ENCODE results near the gene PTPN1.

The PTPN1 gene

DNA sequence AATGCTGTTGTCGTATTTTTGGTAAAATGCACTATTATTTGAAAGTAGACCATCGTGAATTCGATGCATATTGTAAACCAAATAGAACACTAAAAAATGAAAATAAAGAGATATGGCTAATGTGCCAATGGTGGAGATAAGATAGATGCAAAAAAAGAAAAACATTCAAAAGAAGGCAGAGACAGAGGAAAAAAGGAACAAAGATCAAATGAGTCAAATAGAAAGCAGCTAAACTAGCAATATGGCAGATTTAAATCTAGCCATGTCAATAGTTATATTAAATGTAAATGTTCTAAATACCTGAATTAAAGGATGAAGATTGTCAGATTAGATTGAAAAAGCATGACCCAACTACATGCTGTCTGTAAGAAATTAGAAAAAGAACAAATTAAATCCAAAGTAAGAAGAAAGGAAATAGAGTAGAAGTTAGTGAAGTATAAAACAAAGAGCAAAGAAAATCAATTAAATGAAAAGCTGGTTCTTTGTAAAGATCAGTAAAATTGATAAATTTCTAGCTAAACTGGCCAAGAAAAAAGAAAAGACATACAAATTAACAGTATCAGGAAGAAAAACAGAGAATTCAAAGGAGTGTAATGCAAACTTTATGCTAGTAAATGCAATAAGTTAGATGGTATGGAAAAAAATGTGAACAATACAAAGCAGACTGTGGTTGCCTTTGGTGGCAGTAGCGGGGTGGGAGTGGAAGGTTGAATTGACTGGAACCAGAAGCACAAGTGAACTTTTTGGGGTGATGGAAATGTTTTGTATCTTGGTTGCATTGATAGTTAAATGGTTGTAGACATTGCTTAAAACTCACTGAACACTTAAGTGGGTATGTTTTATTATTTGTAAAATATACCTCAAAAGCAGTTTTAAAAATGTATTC lies 44.8 kb downstream of the PTPN1 start:
- Mint-ChIP-seq H3K4me1 (ENCODE audit: low read depth) (peaks cover 4% of the 10 kb centered on the region), H3K36me3 (ENCODE audit: low read depth) (peaks cover 39% of the 10 kb centered on the region), H3K27me3 (no peaks in the 10 kb centered on the region), H3K27ac (no peak overlapping the region), H3K9me3 (no peaks in the 10 kb centered on the region), H3K4me3 (no peak overlapping the region)
- intact Hi-C loops (cut with micrococcal nuclease), result no loop called here

DNA sequence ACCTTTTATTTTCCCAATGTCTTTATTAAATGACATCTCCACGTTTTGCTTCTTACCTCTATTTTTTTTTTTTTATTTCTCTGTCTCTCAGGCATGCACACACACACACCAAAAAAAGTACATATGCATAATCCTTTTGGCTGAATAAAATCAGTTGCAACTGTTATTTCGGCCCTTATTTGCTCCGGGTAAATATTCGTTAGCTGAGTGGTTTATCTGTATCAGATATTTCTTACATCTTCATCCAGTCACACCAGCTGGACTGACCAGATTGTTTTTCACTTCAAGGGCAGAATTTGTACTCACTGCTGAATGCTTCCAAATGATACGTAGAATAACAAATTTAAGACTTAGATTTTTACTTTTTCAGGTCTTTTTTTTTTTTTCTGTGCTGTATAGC lies 45.5 kb downstream of the PTPN1 start:
- H3K9me3 Mint-ChIP-seq, result no peaks in the 10 kb centered on the region
- peaks cover 41% of the 10 kb centered on the region for H3K36me3 Mint-ChIP-seq (ENCODE audit: low read depth)
- H3K4me3 Mint-ChIP-seq, result no peak overlapping the region
- no peaks in the 10 kb centered on the region for H3K27me3 Mint-ChIP-seq
- H3K4me1 Mint-ChIP-seq (ENCODE audit: low read depth), result peaks cover 4% of the 10 kb centered on the region
- intact Hi-C loops (cut with micrococcal nuclease), result no loop called here
- no peak overlapping the region for H3K27ac Mint-ChIP-seq

- Mint-ChIP-seq H3K36me3 (ENCODE audit: low read depth) (peaks cover 53% of the 10 kb centered on the region), H3K4me1 (ENCODE audit: low read depth) (peaks cover 4% of the 10 kb centered on the region), H3K9me3 (no peaks in the 10 kb centered on the region), H3K27me3 (no peaks in the 10 kb centered on the region), H3K4me3 (no peak overlapping the region), H3K27ac (no peak overlapping the region)
- intact Hi-C loops (cut with micrococcal nuclease), result no loop called here
Observed at GRCh38 chr20:50557549-50558134, 47.5 kb downstream of the PTPN1 start.

DNA sequence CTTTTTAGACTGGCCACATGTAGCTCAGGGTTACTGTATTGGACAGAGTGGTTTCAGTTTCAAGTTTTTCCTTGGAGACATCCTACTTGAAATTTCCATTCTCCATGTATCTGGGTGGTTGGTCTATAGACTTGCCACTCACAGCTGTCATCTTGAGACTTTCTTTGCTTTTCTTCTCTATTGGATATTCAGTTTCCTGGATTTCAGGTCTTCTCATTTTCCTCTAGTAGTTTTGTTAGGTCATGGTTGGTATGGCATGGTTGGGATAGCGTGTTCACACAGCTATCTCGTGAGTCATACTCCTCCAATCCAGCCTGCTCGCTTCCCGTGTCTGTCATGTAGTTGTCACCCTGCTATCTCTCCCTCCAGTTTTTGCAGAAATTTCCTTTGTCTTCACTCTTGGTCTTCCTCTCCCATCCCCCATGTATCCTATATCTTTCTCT lies 48.3 kb downstream of the PTPN1 start:
- peaks cover 62% of the 10 kb centered on the region for H3K36me3 Mint-ChIP-seq (ENCODE audit: low read depth)
- H3K27ac Mint-ChIP-seq, result no peak overlapping the region

GRCh38 chr20:50559149-50559548 lies 49.0 kb downstream of the PTPN1 start:
- no peaks in the 10 kb centered on the region for H3K27me3 Mint-ChIP-seq
- intact Hi-C loops (cut with micrococcal nuclease), result no loop called here
- H3K27ac Mint-ChIP-seq, result no peak overlapping the region
- no peaks in the 10 kb centered on the region for H3K9me3 Mint-ChIP-seq
- H3K36me3 Mint-ChIP-seq (ENCODE audit: low read depth), result peaks cover 63% of the 10 kb centered on the region
- peaks cover 7% of the 10 kb centered on the region for H3K4me1 Mint-ChIP-seq (ENCODE audit: low read depth)
- H3K4me3 Mint-ChIP-seq, result no peak overlapping the region

More for the DNA sequence above, 48.3 kb downstream of the PTPN1 start:
- H3K4me3 Mint-ChIP-seq, result no peak overlapping the region
- peaks cover 7% of the 10 kb centered on the region for H3K4me1 Mint-ChIP-seq (ENCODE audit: low read depth)
- H3K27me3 Mint-ChIP-seq, result no peaks in the 10 kb centered on the region
- H3K9me3 Mint-ChIP-seq, result no peaks in the 10 kb centered on the region
- intact Hi-C loops (cut with micrococcal nuclease), result no loop called here

DNA sequence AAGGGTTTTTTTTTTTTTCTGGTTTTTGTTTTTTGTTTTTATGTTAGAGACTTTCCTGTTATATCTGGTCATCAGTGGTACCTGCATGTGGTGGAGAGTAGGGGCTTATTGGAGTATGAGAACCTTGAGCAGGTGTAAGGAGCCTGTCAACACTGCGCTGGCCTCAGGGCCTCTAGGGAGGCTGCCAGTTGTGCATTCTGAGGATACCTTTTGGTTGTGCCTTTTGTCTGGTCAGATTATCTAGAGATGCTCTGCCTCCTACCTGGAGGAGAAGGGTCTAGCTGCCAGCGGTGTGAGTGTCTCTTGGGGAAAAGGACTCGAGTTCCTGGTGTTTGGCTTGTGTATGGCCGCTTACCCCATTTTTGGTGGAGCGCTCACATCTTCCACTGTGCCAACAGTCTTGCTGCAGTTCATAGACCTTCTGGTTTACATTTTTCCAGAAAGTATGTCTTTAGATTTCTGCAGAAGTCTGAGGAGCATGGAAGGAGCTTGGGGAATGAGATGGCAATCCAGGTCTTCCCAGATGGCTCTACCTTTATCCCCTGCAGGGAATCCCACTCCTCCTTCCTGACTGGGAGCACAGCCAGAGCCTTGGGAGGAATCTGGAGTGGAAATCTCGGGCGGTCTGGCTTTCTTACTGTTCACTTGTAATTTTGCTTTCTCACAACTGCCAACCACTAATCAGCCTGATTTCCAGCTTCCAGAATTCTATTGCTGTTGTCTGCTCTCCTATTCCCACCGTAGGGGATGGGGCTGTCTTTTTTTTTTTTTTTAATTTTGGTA lies 49.9 kb downstream of the PTPN1 start:
- Mint-ChIP-seq H3K4me3 (no peak overlapping the region), H3K27ac (no peak overlapping the region), H3K4me1 (ENCODE audit: low read depth) (peaks cover 10% of the 10 kb centered on the region), H3K9me3 (no peaks in the 10 kb centered on the region), H3K36me3 (ENCODE audit: low read depth) (peaks cover 69% of the 10 kb centered on the region), H3K27me3 (no peaks in the 10 kb centered on the region)
- intact Hi-C loops (cut with micrococcal nuclease), result no loop called here

DNA sequence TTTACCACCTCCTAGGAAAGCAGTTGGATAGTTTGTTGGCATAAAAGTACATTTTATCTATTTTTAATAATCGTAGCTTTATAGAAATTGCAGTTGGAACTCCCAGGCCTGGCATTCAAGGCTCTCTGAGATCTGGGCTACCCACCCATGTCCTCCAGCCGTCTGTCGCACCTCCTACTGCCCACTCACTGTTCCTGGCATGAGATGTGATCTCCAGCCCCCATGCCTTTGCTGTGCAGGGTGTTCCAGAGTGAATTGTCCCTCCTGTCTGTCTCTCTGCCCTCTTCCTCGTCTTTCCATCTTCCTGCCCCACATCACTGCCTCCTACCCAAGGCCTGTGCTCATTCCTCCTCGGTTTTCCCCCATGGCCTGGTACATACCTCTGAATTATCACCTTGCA lies 50.7 kb downstream of the PTPN1 start:
- H3K27me3 Mint-ChIP-seq, result no peaks in the 10 kb centered on the region
- H3K4me1 Mint-ChIP-seq (ENCODE audit: low read depth), result peaks cover 15% of the 10 kb centered on the region
- no peaks in the 10 kb centered on the region for H3K9me3 Mint-ChIP-seq
- intact Hi-C loops (cut with micrococcal nuclease), result no loop called here
- H3K36me3 Mint-ChIP-seq (ENCODE audit: low read depth), result peaks cover 70% of the 10 kb centered on the region
- no peak overlapping the region for H3K27ac Mint-ChIP-seq
- H3K4me3 Mint-ChIP-seq, result no peak overlapping the region

- intact Hi-C loops (cut with micrococcal nuclease), result no loop called here
- no peaks in the 10 kb centered on the region for H3K9me3 Mint-ChIP-seq
- H3K36me3 Mint-ChIP-seq (ENCODE audit: low read depth), result peaks cover 70% of the 10 kb centered on the region
- H3K27me3 Mint-ChIP-seq, result no peaks in the 10 kb centered on the region
- H3K27ac Mint-ChIP-seq, result no peak overlapping the region
- no peak overlapping the region for H3K4me3 Mint-ChIP-seq
- peaks cover 22% of the 10 kb centered on the region for H3K4me1 Mint-ChIP-seq (ENCODE audit: low read depth)
Observed at GRCh38 chr20:50561379-50562078, 51.3 kb downstream of the PTPN1 start.

GRCh38 chr20:50562262-50562701 lies 52.1 kb downstream of the PTPN1 start:
- Mint-ChIP-seq H3K4me1 (ENCODE audit: low read depth) (peaks cover 30% of the 10 kb centered on the region), H3K27ac (no peak overlapping the region), H3K36me3 (ENCODE audit: low read depth) (peaks cover 78% of the 10 kb centered on the region), H3K9me3 (no peaks in the 10 kb centered on the region), H3K27me3 (no peaks in the 10 kb centered on the region), H3K4me3 (no peak overlapping the region)
- intact Hi-C loops (cut with micrococcal nuclease), result no loop called here

DNA sequence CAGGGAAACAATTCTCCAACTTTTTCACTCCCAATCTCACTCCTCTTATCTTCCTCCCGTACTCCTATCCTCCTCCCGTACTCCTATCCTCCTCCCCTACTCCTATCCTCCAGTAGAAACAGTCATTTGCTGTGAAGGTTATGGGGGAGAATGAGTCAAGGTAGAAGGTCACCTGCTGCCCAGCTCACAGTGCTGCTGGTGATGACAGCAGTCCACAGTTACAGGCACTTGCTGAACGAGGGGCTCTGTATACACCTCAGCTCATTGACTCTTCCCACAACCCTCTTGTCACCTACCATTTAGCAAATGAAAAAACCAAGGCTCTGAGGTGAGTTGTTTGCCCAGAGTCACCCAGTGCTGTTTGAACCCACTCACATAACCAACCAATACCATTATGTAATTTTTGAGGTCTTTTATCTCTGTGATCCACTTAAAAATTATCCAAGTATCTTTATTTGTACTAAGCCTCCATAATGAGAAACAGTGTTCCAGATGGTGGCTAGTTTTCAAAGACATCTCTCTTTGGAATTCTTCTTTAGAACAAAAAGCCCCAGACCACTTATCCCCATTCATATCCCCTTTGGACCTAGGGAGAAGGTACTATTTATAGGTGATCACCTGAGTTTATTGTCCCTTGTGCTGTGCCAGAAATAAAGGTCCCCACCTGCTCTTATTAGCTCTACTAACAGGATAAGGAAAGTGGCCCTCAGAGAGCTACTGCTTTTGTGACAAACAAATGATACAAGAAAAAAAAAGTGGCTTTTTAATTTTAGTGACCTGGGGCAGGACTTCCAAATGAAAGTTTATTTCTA lies 53.2 kb downstream of the PTPN1 start:
- H3K36me3 Mint-ChIP-seq (ENCODE audit: low read depth), result peaks cover 78% of the 10 kb centered on the region
- peak overlapping the region; percentile 3 for H3K27ac Mint-ChIP-seq
- no peak overlapping the region for H3K4me3 Mint-ChIP-seq
- peaks cover 36% of the 10 kb centered on the region for H3K4me1 Mint-ChIP-seq (ENCODE audit: low read depth)
- intact Hi-C loops (cut with micrococcal nuclease), result no loop called here
- H3K9me3 Mint-ChIP-seq, result no peaks in the 10 kb centered on the region
- H3K27me3 Mint-ChIP-seq, result no peaks in the 10 kb centered on the region

DNA sequence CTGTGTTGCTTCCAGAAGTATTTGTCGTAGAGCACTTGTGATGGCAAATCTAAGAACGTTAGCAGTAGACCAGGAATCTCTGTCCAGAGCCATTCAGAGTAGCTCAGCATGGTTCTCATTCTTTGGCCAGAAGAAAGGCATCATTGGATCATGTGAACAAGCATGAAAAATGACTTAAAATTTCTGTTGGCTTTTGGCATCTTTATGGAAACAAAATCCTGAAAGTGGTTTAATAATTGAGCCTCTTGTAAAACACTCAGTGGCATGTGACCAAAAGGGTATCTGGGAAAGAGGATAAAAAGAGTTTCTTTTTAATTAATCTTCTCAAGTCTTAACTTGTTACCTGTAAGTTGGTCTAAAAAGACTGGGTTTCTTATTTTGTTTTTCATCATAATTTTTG lies 55.2 kb downstream of the PTPN1 start:
- Mint-ChIP-seq H3K36me3 (ENCODE audit: low read depth) (peaks cover 81% of the 10 kb centered on the region), H3K4me1 (ENCODE audit: low read depth) (peaks cover 46% of the 10 kb centered on the region), H3K9me3 (no peaks in the 10 kb centered on the region), H3K4me3 (no peak overlapping the region), H3K27me3 (no peaks in the 10 kb centered on the region), H3K27ac (no peak overlapping the region)
- intact Hi-C loops (cut with micrococcal nuclease), result no loop called here

DNA sequence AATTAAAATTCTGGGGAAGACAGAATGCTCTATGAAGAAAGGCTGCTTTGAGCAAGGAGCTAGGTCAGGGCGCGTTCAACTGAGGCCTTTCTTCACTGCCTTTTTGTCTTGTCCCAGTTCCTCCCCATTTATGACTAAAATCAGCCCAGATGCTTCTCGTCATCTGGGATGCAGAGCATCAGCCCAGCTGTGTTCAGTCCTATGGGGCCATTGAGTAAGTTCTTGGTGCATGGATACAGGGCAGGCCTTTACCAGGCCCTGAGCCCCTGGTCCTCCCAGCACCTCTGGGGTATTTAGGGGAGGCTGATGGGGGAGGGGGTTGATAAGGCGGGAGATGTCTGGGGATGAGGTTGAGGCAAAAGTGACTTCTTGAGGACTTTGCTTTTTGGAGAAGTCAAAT lies 55.7 kb downstream of the PTPN1 start:
- Mint-ChIP-seq H3K4me3 (no peak overlapping the region), H3K4me1 (ENCODE audit: low read depth) (peaks cover 51% of the 10 kb centered on the region), H3K27me3 (no peaks in the 10 kb centered on the region), H3K36me3 (ENCODE audit: low read depth) (peaks cover 79% of the 10 kb centered on the region), H3K9me3 (no peaks in the 10 kb centered on the region), H3K27ac (no peak overlapping the region)
- intact Hi-C loops (cut with micrococcal nuclease), result no loop called here

Measured in dendritic cell treated with granulocyte-macrophage colony-stimulating factor and Interleukin-4, amounts not matched to agents 40 ng/mL and 50 ng/mL, for 4 days (primary cell).